ENCODE data around the gene RBM5.

- TF ChIP-seq CTCF (IDR thresholded peaks at IDR 0.05), result no peak
- TF ChIP-seq POLR2A (IDR thresholded peaks at IDR 0.05), result no peak
Observed at GRCh38 chr3:50100956-50101845, 12.5 kb downstream of the RBM5 start.
